ENCODE results near the gene ZNF608.

GRCh38 chr5:124740991-124741583 is 5.4 kb downstream of the ZNF608 start:
- TF ChIP-seq CTCF (IDR thresholded peaks at IDR 0.05; ENCODE audit: low read depth, low read length, missing input control) (no peak), REST (IDR thresholded peaks at IDR 0.05) (no peak), SP1 (IDR thresholded peaks at IDR 0.05) (no peak), ATF3 (IDR thresholded peaks at IDR 0.05) (no peak), FOXA1 (IDR thresholded peaks at IDR 0.05) (no peak), TAF1 (conservative IDR thresholded peaks at IDR 0.05) (no peak), RXRA (IDR thresholded peaks at IDR 0.05) (no peak)
- TF ChIP-seq, protein P1, sequence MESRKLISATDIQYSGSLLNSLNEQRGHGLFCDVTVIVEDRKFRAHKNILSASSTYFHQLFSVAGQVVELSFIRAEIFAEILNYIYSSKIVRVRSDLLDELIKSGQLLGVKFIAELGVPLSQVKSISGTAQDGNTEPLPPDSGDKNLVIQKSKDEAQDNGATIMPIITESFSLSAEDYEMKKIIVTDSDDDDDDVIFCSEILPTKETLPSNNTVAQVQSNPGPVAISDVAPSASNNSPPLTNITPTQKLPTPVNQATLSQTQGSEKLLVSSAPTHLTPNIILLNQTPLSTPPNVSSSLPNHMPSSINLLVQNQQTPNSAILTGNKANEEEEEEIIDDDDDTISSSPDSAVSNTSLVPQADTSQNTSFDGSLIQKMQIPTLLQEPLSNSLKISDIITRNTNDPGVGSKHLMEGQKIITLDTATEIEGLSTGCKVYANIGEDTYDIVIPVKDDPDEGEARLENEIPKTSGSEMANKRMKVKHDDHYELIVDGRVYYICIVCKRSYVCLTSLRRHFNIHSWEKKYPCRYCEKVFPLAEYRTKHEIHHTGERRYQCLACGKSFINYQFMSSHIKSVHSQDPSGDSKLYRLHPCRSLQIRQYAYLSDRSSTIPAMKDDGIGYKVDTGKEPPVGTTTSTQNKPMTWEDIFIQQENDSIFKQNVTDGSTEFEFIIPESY (IDR thresholded peaks at IDR 0.05) = no peak

Measured in liver (tissue), 3 donors.